C4-2B (cell line): Measurements from ENCODE around the gene RTL3.

Experiments used
- CTCF ChIP-seq: fragments of 450-650 bp; conservative IDR thresholded peaks from 2 replicates; pipeline ENCODE4 v1.5.1; 2017; ENCODE audit warnings: mild to moderate bottlenecking
- ZFX ChIP-seq: fragments of 450-650 bp; IDR thresholded peaks from 2 replicates; pipeline ENCODE4 v1.6.1; 2017

GRCh38 chrX:78624962-78625909 is 33.9 kb downstream of the RTL3 start:
- TF ChIP-seq CTCF (no peak), ZFX (no peak)
